NOMO-1 (cell line): ENCODE results near the gene TMCO1.
A peak's percentile ranks its signal among the peaks of the same experiment; 100 is the strongest.
"Not testable (repeated sequence)": the region's sequence is repeated elsewhere in the genome, so short reads cannot be mapped to it uniquely, and the experiment has no call there.

Experiments
- DNase-seq, 2 experiments: peaks; one replicate each; lab custom pipeline; 2025; ENCODE audit not compliant: unreplicated experiment in 2 of 2; lab: John Stamatoyannopoulos, UW

The TMCO1 gene

DNA sequence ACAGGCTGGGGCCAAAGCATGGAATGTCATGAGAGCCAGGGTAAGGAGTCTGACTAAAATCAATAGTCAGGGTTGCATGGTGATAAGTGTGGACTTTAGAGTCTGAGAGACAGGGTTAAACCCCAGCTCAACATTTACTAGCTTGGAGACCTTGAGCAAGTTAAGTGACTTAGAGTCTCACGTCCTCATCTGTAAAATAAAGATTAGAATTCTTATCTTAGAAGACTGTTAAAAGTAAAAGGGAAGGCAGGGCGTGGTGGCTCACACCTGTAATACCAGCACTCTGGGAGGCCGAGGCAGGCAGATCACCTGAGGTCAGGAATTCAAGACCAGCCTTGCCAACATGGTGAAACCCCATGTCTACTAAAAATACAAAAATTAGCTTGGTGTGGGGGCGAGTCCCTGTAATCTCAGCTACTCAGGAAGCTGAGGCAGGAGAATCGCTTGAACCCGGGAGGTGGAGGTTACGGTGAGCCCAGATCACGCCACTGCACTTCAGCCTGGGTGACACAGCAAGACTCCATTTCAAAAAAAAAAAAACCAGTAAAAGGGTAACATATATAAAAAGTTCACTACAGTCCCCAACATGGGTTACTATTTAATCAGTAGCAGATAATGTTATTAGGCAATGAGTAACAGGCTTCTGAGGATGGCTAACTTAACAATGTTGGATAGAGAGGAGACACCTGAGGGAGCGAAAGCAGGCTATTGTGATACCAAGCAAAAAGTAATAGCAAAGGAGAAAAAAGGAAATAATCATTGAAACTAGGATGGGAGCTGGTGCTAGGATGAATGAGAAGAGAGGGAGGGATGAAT lies 20.8 kb downstream of the TMCO1 start:
- no peak for DNase-seq

GRCh38 chr1:165744913-165745312 lies 23.8 kb downstream of the TMCO1 start:
- not testable (repeated sequence) for DNase-seq

DNA sequence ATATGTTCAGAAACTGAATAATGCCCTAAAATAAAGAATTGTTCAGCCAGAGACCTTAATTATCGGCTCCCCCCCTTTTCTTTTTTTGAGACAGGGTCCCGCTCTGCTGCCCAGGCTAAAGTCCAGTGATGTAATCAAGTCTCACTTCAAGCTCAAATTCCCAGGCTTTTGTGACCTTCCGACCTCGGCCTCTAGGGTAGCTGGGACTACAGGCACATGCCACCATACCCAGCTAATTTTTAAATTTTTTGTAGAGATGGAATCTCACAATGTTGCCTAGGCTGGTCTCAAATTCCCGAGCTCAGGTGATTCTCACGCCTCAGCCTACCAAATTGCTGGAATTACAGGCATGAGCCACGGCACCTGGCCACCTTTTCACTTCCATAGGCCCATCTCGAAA lies 26.5 kb downstream of the TMCO1 start:
- DNase-seq, result no peak

DNA sequence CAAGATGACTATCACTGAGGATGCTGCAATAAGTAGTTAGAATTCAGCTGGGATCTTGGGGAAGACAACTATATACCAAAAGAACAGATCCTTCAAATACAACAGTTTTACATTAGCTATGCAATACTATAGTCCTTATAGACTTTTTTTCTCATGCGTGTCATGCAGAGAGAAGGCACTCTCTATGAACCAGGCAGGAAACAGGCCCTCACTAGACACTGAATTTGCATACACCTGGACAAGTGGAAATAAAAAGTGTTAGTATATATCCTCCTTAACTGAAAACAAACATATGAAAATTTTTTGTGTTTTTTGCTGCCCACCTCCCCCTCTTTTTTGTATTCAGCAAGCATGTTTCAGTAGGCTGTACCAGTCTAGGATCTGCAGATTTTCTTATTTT lies 29.9 kb downstream of the TMCO1 start:
- DNase-seq, result no peak

DNA sequence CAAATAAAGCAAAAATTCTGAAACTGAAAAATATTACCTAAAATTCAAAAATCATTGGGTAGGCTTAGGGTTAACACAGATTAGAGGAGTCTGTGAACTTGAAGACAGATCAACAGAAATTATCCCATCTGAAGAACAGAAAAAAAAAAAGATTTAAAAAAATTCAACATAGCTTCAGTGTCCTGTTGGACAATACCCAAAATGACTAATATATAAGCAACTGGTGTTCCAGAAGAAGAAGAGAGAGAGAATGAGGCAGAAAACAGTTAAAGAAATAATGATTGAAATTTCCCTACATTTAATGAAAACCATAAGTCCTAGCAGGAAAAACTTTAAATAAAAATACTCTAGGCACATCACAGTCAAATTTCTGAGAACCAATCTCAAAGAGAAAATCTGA lies 31.5 kb downstream of the TMCO1 start:
- no peak for DNase-seq

DNA sequence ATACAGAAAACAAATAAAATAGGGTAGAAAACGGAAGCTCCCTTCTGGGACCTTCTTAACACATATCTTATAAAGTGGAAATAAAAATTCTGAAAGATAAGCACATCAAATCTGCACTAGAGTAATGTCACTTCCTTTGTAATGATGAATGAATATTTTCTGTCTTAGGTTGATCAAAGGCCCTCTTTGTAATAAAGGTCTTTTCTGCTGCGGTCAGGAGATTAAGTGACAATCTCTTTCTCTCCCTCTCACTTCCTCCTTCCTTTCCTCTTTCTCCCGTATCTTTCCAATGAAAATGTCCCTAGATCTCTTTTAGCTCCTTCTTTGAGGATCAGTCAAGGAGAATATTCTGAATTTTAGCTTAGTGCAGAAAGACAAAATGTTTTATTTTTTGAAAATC lies 33.8 kb downstream of the TMCO1 start:
- no peak for DNase-seq

DNA sequence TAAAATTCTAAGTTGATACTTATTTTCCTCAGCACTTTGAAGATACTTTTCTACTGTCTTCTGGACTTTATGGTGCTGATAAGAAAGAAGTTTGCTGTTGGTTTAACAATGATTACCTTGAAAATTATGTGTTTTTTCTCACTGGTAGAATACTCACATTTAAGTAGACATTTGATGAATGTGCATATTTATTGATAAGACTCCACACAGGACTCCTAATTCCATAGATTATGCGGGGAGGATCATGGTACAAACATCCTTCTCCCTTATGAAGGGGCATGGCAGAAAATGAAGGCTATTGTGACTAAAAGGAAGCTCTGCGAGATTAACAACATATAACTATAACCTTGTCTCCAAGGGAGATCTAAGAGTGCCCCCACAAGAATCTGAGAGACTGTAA lies 41.8 kb downstream of the TMCO1 start:
- DNase-seq, result no peak

DNA sequence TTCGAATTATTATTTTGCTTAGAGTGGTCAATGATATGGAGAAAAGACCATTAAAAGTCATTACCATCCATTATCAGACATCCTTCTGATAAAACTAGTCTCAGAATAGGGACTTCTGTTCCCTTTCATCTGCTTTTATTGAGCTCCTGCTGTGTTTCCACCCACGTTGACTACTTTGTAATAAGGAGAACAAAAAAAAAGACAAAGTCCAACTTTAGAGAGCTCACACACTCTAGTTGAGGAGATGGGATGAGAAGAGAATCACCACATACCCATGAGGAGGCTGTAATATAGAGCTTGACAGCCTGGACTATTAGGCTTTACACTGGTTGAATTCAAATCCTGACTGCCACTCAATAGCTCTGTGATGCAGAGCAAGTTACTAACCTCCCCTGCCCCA lies 42.5 kb downstream of the TMCO1 start:
- no peak for DNase-seq

GRCh38 chr1:165717918-165718515 lies 50.7 kb downstream of the TMCO1 start:
- peak; percentile 35 to 42 for DNase-seq

GRCh38 chr1:165716265-165717051 lies 52.2 kb downstream of the TMCO1 start:
- not testable (repeated sequence) for DNase-seq

DNA sequence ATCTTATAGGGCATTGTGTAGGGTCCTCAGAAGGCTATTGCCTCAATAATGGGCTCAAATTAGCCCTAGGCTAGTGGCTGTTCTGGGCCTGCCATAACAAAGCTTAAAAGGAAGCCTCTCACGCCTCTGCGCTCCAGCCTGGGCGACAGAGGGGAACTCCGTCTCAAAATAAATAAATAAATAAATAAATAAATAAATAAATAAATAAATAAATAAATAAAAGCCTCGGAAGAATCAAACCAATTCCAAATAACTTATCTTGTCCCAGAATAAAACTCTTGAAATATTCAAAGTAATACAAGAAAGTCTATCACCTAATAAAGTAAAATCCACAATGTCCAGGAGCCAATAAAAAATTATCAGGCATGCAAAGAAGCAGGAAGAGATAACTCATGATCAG lies 55.9 kb downstream of the TMCO1 start:
- no peak for DNase-seq

- DNase-seq, result no peak
Observed at GRCh38 chr1:165707984-165708706, 60.5 kb downstream of the TMCO1 start.

GRCh38 chr1:165703648-165704047 lies 65.0 kb downstream of the TMCO1 start:
- DNase-seq, result no peak

DNA sequence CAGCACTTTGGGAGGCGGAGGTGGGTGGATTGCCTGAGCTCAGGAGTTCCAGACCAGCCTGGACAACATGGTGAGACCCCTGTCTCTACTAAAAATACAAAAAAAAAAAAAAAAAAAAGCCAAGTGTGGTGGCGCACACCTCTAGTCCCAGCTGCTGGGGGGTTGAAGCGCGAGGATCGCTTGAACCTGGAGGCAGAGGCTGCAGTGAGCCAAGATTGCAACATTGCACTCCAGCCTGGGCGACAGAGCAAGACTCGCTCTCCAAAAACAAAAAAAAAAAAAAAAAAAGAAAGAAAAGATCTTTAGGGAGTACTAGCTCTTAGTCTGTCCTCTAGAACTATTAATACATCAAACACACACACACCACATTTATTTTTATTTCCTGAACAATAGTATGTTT lies 66.7 kb downstream of the TMCO1 start:
- DNase-seq, result not testable (repeated sequence)

DNA sequence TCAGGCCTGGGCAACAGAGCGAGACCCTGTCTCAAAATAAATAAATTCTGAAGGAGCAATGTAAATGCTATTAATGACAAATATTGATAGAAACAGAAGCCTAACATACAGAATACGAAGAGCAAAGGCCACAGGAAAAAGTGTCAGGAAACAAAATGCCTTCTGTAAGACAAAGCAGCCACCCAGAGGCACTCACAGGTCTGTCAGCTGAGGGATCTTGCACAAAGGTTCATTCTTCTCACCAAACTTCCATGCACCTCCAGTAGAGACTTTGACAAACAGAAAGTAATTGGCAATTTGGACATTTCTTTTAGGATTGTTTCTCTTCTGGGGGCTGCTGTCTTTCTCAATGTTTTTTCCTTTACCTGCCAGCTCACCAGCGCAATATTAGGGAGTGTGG lies 69.1 kb downstream of the TMCO1 start:
- no peak for DNase-seq

DNA sequence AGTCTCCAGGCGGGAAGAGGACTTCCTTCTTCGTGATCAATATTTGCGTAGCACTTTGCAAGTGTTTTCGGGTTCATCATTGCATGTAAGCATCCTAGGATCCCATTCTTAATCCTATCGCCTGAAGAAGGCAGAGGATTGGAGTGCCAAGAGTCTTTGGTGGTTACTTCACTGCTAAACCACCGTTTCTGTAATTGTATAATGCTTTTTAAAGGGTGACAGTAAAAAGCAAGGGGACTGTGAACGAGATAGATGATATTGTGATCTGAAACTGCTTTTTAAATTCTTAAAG lies 70.0 kb downstream of the TMCO1 start:
- no peak for DNase-seq

DNA sequence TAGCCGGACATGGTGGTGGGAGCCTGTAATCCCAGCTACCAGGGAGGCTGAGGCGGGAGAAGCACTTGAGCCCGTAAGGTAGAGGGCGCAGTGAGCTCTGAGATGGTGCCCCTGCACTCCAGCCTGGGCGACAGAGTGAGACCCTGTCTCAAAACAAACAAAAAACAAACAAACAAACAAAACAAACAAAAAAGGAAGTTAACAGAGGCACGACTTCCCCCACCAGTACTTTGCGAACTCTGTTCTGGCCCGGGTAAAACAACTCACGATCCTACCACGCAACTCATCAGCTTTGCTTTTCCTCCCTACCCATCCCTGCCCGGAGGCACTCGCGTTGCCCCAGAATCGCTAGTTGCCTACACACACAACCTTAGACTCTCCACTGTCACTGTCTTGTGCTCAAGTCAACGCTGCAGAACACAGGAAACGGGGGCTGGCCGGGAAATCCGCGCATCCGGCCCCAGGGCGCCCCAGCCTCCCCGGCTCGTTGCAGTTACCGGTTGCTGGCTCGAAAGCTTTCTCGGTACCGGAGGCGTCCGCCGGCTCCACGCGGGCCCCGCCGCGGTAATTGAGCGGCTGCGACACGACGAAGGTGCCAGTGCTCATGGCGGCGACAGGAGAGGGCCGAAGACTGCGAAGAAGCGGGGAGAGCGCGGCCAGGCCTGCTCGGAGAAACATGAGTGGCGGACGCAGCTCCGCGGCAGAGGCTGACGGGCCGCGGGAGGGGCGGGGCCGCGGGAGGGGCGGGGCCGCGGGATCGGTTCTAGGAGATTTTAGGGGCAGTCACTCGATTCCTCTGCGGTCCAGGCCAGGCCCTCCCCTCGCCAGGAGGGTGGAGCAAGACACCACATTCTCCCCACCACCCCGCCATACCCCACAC lies 70.5 kb downstream of the TMCO1 start, which contains the start of gene ALDH9A1:
Gene ALDH9A1 (minus strand): TSS at position 682 of the 880 bp plus-strand sequence. CDS start 4 bp downstream, at position 678.
- DNase-seq, result peak; percentile 81 to 92

GRCh38 chr1:165697491-165697880 lies 71.2 kb downstream of the TMCO1 start:
- DNase-seq, result no peak

- peak in 1 of 2 experiments; percentile 32 for DNase-seq
Observed at GRCh38 chr1:165696625-165697100, 72.0 kb downstream of the TMCO1 start.

GRCh38 chr1:165695031-165695430 lies 73.6 kb downstream of the TMCO1 start:
- peak in 1 of 2 experiments; percentile 6 for DNase-seq
